SK-N-MC (cell line): ENCODE results near the gene ASTL.

Source experiments
- DNase-seq: peaks from one replicate; pipeline ENCODE4 v3.0.0-alpha.2; 2011; ENCODE audit warnings: low read depth, low spot score
- H3K27ac ChIP-seq: fragments of 200-600 bp; sonication (generic); 2 replicates; pipeline ENCODE4 v1.5.1; 2016; ENCODE audit warnings: mixed run types
- H3K36me3 ChIP-seq: fragments of 200-600 bp; sonication (generic); 2 replicates; pipeline ENCODE4 v1.6.1; 2017; ENCODE audit warnings: antibody characterized with exemption, low read length, mixed read lengths; ENCODE audit not compliant: insufficient read depth
- H3K4me3 ChIP-seq: fragments of 200-600 bp; sonication (generic); 2 replicates; pipeline ENCODE4 v1.5.1; 2016
- H3K9ac ChIP-seq: fragments of 200-600 bp; sonication (generic); 2 replicates; pipeline ENCODE4 v1.8.0; 2017; ENCODE audit warnings: mixed run types, mixed read lengths; ENCODE audit not compliant: insufficient read length
- H3K9me3 ChIP-seq: fragments of 200-600 bp; sonication (generic); 2 replicates; pipeline ENCODE4 v1.6.1; 2017; ENCODE audit warnings: low read depth, mild to moderate bottlenecking, antibody characterized with exemption, low read length, moderate library complexity, mixed read lengths
- EZH2 ChIP-seq: fragments of 200-600 bp; sonication (generic); IDR thresholded peaks from one replicate; pipeline ENCODE4 v1.6.1; 2017; ENCODE audit warnings: antibody characterized with exemption
- FOXP2 ChIP-seq: optimal IDR thresholded peaks from 2 replicates; pipeline ENCODE3; 2011; ENCODE audit warnings: mild to moderate bottlenecking, moderate library complexity; ENCODE audit not compliant: insufficient read depth; ENCODE audit errors: extremely low read length, control extremely low read depth
- POLR2AphosphoS5 ChIP-seq: IDR thresholded peaks from 2 replicates; pipeline ENCODE4 v1.6.1; 2012; ENCODE audit warnings: mild to moderate bottlenecking, low read depth, low read length, borderline replicate concordance

Gene ASTL

GRCh38 chr2:96103761-96104486 lies 34.4 kb downstream of the ASTL start:
- DNase-seq, result no peak
- Histone ChIP-seq H3K4me3 (no peak overlapping the region), H3K9me3 (no peaks in the 10 kb centered on the region), H3K9ac (no peak overlapping the region), H3K27ac (no peak overlapping the region), H3K36me3 (no peaks in the 10 kb centered on the region)
- TF ChIP-seq FOXP2 (no peak), EZH2 (no peak), POLR2AphosphoS5 (no peak)

- Histone ChIP-seq H3K9me3 (no peaks in the 10 kb centered on the region), H3K4me3 (no peak overlapping the region), H3K36me3 (no peaks in the 10 kb centered on the region), H3K27ac (no peak overlapping the region), H3K9ac (no peak overlapping the region)
- DNase-seq, result no peak
- TF ChIP-seq EZH2, result no peak
- TF ChIP-seq POLR2AphosphoS5, result no peak
- TF ChIP-seq FOXP2, result no peak
Measured at GRCh38 chr2:96103187-96103601, 35.1 kb downstream of the ASTL start.

GRCh38 chr2:96102596-96103186 lies 35.6 kb downstream of the ASTL start:
- no peak overlapping the region for H3K27ac ChIP-seq
- no peak overlapping the region for H3K4me3 ChIP-seq
- no peak overlapping the region for H3K9ac ChIP-seq
- DNase-seq, result no peak
- H3K9me3 ChIP-seq, result no peaks in the 10 kb centered on the region
- no peaks in the 10 kb centered on the region for H3K36me3 ChIP-seq
- TF ChIP-seq POLR2AphosphoS5, result no peak
- TF ChIP-seq EZH2, result no peak
- TF ChIP-seq FOXP2, result no peak

- H3K4me3 ChIP-seq, result no peak overlapping the region
- no peaks in the 10 kb centered on the region for H3K36me3 ChIP-seq
- H3K9me3 ChIP-seq, result no peaks in the 10 kb centered on the region
- no peak for TF ChIP-seq POLR2AphosphoS5
- no peak for TF ChIP-seq EZH2
- no peak for TF ChIP-seq FOXP2
- DNase-seq, result no peak
- no peak overlapping the region for H3K9ac ChIP-seq
- no peak overlapping the region for H3K27ac ChIP-seq
Measured at GRCh38 chr2:96100893-96101304, 37.4 kb downstream of the ASTL start.

- H3K4me3 ChIP-seq, result no peak overlapping the region
- no peaks in the 10 kb centered on the region for H3K36me3 ChIP-seq
- no peak overlapping the region for H3K27ac ChIP-seq
- DNase-seq, result no peak
- H3K9ac ChIP-seq, result no peak overlapping the region
- TF ChIP-seq EZH2 (no peak), FOXP2 (no peak), POLR2AphosphoS5 (no peak)
- no peaks in the 10 kb centered on the region for H3K9me3 ChIP-seq
Measured at GRCh38 chr2:96099861-96100798, 38.2 kb downstream of the ASTL start.

GRCh38 chr2:96098900-96099590 lies 39.3 kb downstream of the ASTL start:
- H3K9ac ChIP-seq, result no peak overlapping the region
- no peak overlapping the region for H3K27ac ChIP-seq

GRCh38 chr2:96097951-96098823 lies 40.1 kb downstream of the ASTL start:
- DNase-seq, result no peak
- H3K36me3 ChIP-seq, result no peaks in the 10 kb centered on the region
- no peak overlapping the region for H3K9ac ChIP-seq
- TF ChIP-seq FOXP2 (no peak), POLR2AphosphoS5 (no peak), EZH2 (no peak)
- H3K9me3 ChIP-seq, result no peaks in the 10 kb centered on the region
- no peak overlapping the region for H3K27ac ChIP-seq
- no peak overlapping the region for H3K4me3 ChIP-seq

More at GRCh38 chr2:96098900-96099590, 39.3 kb downstream of the ASTL start:
- H3K9me3 ChIP-seq, result no peaks in the 10 kb centered on the region
- H3K4me3 ChIP-seq, result no peak overlapping the region
- TF ChIP-seq FOXP2 (no peak), EZH2 (no peak), POLR2AphosphoS5 (no peak)
- H3K36me3 ChIP-seq, result no peaks in the 10 kb centered on the region
- DNase-seq, result no peak
